ENCODE measurements around the gene ADAMTS15. TPM values are rescaled to one million over a fixed set of nuclear protein-coding genes. Genes with fewer than 3 reads are reported as not detected.

Gene ADAMTS15
- polyA plus RNA-seq, 3 donors, result 51.3 to 62.0 (median 55.7) TPM

DNA sequence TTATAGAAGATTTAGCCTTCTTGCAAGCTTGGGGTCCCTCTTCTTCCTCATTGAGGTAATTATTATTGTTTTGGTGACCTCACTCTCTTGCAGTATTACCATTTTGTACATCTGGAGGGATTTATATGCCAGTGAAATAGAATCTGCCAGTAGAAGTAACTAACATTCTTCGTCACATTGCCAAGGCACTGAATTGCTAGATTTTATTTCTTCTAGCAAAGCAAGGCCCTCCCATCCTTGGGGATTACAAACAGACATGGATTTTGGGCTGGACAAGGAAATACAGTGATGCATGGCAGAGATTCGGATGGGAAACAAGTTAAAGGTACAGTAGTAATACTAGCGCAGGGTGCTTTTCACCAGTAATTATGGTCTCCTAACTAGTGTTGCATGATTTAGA is 7.8 kb downstream of the ADAMTS15 start:
- no peak for DNase-seq (ENCODE audit: low read depth in 3 of 3, low spot score in 2 of 3)

DNA sequence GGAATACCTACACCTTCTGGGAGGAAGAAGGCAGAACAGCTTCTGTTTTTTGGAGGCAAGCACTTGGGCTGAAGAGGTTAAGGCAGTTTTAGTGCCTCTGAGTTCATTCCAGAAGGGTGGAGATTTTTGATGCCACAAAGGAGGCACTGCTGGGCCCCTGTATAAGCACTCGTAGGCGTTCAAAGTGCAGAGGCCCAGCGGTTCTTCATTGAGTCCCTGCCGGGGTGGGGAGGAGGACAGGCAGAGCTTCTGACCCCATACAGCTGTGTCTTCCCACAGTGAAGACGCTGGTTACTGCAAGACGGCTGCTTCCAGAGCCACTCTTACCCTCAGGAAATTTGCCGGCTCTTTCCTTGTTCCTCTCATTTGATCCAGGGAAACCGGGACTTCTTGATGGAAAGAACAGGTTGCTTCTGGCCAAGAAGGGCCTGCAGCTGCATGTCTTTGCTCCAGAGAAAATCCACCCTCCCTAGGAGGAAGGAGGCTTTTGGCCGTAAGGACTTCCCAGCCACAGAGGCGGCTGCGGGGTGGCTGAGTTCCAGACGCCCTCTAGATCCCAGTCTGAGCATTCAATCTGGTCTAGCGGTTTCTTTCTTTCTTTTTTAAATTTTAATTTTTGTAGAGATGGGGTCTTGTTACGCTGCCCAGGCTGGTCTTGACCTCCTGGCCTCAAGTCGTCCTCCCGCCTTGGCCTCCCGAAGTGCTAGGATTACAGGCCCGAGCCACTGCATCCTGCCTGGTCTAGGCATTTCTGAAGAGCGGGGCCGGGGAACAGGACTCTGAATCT is 9.4 kb downstream of the ADAMTS15 start:
- no peak for DNase-seq (ENCODE audit: low read depth in 3 of 3, low spot score in 2 of 3)

DNA sequence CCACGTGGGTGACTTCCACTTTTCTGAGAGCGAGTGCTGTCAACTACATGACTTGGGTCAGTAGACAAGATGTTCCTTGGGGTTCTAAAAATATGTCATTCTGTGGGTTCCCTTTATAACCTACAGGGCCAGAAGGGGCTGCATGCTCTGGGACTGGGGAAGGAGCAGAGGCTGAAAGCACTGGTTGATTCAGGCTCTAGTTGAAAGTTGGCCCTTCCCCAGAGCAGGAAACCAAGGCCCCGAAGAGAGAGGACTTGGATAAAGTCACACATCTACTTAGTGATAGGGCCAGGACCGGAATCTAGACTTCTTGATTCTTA is 9.9 kb downstream of the ADAMTS15 start:
- no peak for DNase-seq (ENCODE audit: low read depth in 3 of 3, low spot score in 2 of 3)

DNA sequence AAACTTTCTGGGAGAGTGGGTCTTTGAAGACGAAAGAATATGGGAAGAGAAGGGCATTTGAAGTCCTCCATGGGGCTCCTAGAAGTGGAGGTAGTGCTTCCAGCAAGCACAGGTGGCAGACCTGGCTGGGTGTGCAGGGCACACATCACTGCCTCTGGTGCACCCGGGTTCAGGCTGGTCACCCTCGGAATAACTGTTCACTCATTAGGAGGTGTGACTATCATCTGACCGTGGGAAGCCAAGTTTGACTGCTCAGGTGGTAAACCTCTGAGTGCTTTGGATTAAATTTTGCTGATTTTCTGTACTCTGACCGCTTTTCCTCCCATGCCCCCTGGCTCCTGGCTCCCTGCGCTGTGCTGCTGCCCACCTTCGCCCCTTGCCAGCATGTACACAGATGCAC is 11.1 kb downstream of the ADAMTS15 start:
- DNase-seq (ENCODE audit: low read depth in 3 of 3, low spot score in 2 of 3), result no peak

DNA sequence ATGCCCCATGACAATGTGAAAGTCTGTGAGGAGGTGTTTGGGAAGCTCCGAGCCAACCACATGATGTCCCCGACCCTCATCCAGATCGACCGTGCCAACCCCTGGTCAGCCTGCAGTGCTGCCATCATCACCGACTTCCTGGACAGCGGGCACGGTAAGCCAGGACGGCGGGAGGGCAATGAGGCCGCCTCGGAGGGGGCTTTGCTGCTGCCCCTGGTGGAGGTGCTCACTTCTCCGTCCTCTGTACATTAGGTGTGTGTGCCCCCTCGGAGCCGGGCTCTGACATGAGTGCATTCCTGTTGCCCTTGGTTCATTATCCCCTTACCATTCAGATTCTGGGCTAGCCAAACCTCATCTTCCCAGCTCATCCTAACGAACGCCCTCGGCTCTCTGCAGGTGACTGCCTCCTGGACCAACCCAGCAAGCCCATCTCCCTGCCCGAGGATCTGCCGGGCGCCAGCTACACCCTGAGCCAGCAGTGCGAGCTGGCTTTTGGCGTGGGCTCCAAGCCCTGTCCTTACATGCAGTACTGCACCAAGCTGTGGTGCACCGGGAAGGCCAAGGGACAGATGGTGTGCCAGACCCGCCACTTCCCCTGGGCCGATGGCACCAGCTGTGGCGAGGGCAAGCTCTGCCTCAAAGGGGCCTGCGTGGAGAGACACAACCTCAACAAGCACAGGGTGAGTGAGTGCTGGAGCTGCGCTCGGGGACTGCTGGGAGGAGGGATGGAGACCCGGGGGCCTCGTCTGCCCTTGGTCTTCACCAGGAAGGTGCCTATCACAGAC is 13.8 kb downstream of the ADAMTS15 start:
- no peak for DNase-seq (ENCODE audit: low read depth in 3 of 3, low spot score in 2 of 3)

DNA sequence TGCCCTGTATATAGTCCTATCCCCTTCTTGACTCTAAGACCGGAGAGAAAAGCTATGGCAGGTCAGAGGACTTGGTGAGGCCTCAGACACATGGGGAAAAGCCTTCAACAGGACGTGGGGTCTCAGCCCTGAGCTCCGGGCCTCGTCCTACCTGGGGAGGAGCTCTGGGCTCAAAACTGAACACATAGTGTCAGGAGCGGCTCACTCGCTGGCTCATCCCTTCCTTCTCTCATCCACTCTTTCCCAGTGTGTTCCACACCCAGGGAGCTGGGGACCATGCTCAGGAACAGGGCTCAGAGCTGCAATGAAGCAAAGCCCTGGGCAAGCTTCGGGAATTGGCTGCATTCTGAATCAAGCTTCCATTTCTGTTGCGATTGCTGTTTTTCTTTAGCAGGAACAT is 14.5 kb downstream of the ADAMTS15 start:
- DNase-seq (ENCODE audit: low read depth in 3 of 3, low spot score in 2 of 3), result no peak

DNA sequence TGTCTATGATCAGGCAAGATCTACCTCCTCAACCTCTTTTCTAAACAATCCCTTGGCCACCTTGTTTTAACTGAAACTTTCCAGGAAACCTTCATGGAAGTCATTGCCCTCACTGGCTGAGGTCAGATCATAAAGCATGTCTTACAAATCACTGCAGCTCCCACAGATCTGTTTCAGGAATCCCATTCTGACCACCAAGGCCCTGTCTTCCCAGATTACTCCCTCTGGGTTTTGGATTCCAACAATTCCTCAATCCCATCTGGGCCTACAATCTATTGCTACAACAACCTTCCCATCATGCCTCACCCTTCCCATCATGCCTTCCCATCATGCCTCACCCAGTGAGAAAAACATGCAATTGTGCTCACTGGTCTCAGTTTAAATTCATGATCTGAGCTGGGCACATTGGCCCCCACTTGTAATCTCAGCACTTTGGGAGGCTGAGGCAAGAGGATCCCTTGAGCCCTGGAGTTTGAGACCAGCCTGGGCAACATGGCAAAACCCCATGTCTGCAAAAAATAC is 15.9 kb downstream of the ADAMTS15 start:
- no peak for DNase-seq (ENCODE audit: low read depth in 3 of 3, low spot score in 2 of 3)

DNA sequence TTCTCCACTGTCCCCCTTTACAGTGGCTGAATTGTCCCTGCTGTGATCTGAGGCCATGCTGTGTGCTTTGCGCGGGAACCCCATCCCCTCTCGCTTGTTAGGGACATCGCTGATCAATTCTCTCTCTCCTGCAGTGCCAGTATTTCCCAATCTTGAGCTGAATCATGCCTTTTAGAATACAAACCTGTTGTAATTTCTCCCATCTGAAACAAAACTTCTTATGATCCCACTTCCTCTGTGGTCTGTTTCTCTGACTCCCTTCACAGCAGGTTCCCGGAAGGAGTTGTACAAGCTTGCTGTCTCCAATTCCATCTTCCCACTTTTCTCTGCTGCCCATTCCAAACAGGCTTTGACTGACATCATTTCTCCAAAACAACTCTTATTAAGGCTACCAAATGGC is 16.8 kb downstream of the ADAMTS15 start:
- no peak for DNase-seq (ENCODE audit: low read depth in 3 of 3, low spot score in 2 of 3)

DNA sequence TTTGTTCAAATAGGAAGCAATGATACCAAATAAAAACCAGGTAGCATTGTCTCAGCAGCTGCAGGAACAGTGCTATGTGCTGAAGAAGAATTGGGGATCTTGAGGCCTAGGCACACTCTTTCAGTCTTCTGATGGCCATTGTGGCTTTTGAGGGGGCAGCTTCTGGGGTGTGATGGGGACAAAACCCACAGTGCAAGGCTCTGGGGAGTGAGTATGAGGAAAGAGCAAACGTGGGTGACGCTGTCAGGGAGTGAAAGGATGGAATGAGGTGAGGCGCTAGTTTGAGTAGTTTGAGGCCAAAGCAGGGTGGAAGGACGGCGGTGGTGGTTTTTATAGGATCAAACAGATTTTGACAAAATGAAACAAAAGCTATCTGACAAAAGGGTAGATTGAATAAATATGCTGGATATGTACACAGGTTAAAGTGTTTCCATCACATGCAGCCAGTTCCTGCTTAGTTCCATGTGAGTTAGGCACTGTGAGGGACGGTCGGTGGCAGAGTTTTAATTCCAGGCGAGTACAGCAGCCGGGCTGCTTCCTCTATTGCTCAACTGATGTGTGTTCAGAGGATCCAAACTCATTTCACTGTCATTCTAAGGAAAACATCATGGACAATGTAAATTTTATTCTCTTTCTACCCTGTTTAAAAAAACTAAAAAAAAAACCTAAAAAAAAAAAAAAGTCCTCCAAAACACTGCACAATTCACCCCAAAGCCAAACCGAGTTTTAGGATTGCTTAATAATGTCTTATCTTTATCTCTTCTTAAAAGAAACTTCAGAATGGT is 18.9 kb downstream of the ADAMTS15 start:
- no peak for DNase-seq (ENCODE audit: low read depth in 3 of 3, low spot score in 2 of 3)

DNA sequence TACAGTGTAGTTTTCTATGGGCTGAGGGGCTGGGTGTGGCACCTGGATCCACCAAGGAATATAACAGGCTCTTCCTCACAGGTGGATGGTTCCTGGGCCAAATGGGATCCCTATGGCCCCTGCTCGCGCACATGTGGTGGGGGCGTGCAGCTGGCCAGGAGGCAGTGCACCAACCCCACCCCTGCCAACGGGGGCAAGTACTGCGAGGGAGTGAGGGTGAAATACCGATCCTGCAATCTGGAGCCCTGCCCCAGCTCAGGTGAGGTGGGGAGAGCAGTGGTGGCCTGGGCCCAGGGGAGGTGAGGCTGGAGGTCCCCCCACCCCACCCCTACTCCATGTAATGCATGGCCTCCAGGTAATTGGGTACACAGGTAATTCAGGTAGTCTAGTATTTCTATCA is 20.7 kb downstream of the ADAMTS15 start:
- no peak for DNase-seq (ENCODE audit: low read depth in 3 of 3, low spot score in 2 of 3)

DNA sequence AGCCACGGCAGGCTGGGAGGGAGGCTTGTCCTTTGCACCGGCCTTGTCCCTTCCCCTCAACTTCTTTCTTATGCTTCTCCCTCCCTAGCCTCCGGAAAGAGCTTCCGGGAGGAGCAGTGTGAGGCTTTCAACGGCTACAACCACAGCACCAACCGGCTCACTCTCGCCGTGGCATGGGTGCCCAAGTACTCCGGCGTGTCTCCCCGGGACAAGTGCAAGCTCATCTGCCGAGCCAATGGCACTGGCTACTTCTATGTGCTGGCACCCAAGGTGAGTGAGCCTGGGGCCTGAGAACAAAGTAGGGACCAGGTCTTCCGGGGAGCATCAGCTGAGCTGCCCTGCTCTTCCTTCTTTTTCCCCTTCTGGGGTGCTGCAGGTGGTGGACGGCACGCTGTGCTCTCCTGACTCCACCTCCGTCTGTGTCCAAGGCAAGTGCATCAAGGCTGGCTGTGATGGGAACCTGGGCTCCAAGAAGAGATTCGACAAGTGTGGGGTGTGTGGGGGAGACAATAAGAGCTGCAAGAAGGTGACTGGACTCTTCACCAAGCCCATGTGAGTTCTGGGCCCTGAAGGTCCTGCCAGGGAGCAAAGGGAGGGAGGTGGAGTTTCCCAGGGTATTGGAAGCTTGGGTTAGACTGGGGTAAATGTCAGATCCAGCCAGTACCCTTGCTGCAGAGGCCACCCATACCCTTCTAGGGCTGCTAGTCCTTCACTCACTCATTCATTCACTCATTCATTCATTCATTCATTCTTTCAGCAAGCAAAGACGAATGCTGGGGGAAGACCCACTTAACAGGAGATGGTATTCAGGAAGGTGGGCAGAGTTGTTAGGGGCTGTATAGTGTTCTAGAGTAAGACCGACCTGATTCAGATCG is 22.6 kb downstream of the ADAMTS15 start:
- no peak for DNase-seq (ENCODE audit: low read depth in 3 of 3, low spot score in 2 of 3)

DNA sequence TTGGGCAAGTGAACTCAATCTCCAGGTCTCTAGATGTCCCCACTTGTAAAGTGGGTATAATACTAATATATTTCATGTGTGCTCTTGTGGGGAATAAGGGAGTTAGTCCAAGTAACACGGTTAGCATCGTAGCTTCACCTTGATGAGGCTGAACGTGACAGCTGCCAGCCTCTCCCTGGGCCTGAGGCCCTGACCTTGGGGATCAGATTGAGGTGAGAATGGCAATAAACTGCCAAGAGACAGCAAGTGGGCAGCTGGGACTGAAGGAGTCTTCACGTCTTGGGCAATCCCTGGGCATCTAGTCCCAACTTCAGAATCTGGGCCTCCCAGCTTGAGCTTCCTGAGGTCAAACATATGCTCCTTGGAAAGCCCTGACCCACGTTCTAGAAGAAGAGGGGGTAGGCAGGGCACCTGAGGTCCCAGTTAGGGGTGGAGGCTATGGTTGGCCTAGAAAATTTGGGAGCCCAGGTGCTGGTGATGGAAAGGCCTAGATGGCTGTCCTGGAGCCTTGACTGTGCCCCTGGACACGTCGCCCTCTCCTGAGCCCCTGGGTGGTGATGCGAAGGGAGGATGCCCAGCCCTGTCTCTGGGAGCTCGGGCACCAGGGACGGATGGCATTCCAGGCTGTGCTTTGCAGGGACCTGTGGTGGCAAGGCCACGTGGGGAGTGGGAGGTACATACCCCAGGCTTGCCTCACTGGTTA is 23.4 kb downstream of the ADAMTS15 start:
- DNase-seq (ENCODE audit: low read depth in 3 of 3, low spot score in 2 of 3), result no peak

DNA sequence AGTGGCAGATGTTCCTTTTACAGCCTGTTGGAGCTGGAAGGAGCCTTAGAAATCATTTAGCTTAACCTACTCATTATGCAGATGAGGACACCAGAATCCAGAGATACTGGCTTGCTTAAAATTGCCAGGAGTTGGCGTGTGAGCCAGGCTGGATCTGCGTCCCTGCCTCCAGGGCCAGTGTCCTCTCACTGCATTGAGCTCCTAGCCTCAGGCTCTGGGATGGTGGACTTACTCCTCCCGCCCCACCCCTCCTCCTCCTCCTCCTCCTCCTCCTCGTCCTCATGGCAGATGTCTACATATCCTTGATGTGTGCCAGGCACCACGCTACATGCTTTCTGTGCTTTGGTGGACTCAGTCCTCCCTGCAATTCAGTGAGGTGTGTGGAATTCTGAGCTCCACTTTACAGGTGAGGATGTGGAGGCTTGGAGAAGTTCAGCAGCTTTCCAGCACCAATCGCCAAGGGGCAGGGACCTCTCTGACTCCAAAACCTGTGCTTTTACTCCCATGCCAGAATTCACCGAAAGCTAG is 24.1 kb downstream of the ADAMTS15 start:
- DNase-seq (ENCODE audit: low read depth in 3 of 3, low spot score in 2 of 3), result no peak

DNA sequence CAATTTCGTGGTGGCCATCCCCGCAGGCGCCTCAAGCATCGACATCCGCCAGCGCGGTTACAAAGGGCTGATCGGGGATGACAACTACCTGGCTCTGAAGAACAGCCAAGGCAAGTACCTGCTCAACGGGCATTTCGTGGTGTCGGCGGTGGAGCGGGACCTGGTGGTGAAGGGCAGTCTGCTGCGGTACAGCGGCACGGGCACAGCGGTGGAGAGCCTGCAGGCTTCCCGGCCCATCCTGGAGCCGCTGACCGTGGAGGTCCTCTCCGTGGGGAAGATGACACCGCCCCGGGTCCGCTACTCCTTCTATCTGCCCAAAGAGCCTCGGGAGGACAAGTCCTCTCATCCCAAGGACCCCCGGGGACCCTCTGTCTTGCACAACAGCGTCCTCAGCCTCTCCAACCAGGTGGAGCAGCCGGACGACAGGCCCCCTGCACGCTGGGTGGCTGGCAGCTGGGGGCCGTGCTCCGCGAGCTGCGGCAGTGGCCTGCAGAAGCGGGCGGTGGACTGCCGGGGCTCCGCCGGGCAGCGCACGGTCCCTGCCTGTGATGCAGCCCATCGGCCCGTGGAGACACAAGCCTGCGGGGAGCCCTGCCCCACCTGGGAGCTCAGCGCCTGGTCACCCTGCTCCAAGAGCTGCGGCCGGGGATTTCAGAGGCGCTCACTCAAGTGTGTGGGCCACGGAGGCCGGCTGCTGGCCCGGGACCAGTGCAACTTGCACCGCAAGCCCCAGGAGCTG is 24.8 kb downstream of the ADAMTS15 start:
- no peak for DNase-seq (ENCODE audit: low read depth in 3 of 3, low spot score in 2 of 3)

DNA sequence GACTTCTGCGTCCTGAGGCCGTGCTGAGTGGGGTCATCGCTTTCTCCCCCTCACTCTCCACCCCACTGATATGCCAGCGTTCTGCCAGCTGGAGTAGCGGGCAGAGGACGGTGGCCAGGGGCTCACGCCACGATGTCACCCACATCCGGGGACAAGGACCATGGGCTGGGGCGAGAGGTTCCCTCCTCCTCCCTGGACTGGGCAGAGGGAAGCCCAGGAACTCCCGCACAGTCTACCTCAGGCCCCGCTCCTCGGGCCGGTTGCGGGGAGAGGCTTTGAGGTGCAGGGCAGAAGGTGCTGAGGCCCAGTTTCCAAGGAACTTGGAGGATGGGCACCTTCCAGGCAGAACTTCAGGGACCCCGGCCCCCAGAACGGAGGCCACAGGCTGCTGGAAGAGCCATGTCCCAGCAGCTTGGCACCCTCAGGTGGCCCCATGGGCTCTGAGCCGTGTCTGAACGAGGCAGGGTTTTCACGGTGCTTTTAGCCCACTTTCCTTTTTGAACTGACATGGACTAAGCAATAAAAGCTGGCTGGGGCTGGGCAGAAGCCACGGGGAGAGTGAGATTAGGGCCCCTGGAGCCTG is 25.4 kb downstream of the ADAMTS15 start:
- DNase-seq (ENCODE audit: low read depth in 3 of 3, low spot score in 2 of 3), result no peak

DNA sequence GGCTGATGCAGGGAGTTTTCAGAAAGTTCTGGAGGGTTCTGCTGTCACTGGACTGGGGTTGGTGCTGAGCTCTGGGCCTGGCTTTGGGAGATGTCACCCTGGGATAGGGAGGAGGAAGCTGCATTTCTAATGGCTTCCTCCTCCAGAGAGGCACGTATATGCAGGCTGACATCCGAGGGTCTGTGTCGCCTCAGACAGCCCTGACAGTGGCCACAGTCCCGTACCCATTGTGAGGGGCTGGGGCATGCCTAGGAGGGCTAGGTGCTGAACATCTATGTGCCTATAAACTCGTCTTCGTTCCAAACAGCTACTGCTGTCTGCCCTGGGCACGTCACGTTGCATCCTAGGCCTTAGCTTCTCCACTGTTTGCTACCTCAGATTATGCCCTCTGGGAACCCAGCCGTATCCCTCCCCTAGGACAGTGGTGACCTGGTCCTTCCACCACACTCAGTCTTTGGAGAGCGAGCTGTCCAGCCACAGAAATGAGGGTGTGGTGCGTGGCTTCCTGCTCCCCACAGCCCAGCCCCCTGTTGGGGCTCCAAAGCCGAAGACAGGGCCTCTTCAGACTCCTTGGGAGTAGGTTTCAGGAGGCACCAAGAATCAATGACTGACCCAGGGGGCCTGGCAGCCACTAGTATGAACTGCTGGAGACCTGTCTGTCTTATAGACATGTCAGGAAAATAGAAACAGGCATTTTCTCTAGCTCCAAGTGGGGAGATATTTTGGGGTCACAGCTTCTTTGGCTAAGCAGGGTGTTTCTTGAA is 26.4 kb downstream of the ADAMTS15 start:
- DNase-seq (ENCODE audit: low read depth in 3 of 3, low spot score in 2 of 3), result no peak

DNA sequence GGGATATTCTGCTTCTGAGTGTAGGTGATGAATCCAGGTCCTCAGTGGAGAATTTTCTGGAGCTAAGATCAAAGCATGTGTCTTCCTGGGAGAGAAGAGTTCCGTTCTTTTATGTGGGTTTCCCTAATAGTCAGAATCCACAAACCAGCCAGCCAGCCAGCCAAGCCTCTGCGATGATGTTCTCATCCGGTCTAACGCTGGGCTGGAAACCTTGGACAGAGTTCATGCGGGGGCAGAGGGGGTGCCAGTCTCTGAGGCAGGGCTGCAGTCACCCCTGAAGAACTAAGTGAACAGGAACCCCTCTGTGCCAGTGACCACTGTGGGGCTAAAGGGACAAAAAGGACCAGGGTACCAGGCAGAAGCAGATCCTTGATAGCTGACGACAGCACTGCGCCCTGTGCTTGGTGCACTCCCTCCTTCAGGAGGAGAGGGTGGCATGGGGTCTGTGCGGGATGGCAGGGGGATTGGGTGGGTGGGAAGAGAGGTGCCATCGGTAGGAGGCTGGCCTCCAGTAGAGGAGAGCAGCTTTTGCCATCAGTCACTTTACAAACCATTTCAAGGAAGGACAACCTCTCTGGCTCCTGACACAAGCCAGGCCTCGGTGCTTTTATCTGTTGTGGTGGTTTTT is 27.1 kb downstream of the ADAMTS15 start:
- no peak for DNase-seq (ENCODE audit: low read depth in 3 of 3, low spot score in 2 of 3)
